Choroid plexus epithelial cell (primary cell): ENCODE measurements around the gene JAG2.

Experiments used
- DNase-seq: peaks from one replicate; pipeline ENCODE4 v3.0.0-alpha.2; 2010; ENCODE audit warnings: low read depth
- H3K4me3 ChIP-seq: 2 replicates; pipeline ENCODE4 v1.5.1; 2011; ENCODE audit warnings: low read depth, mild to moderate bottlenecking, control low read depth, low read length, moderate library complexity
- CTCF ChIP-seq: conservative IDR thresholded peaks from 2 replicates; pipeline ENCODE4 v1.5.1; 2011; ENCODE audit warnings: low read depth, mild to moderate bottlenecking, control low read depth, inconsistent platforms, low read length, moderate library complexity

The JAG2 gene

GRCh38 chr14:105154476-105154871 lies 14.1 kb downstream of the JAG2 start:
- no peak overlapping the region for H3K4me3 ChIP-seq
- TF ChIP-seq CTCF = no peak
- no peak for DNase-seq

- H3K4me3 ChIP-seq = no peak overlapping the region
- DNase-seq = no peak
- no peak for TF ChIP-seq CTCF
Observed at GRCh38 chr14:105153739-105154475, 14.7 kb downstream of the JAG2 start.

- TF ChIP-seq CTCF = no peak
- no peak for DNase-seq
- no peak overlapping the region for H3K4me3 ChIP-seq
Observed at GRCh38 chr14:105153331-105153731, 15.2 kb downstream of the JAG2 start.

GRCh38 chr14:105152794-105153241 lies 15.8 kb downstream of the JAG2 start:
- no peak overlapping the region for H3K4me3 ChIP-seq
- no peak for TF ChIP-seq CTCF
- DNase-seq = no peak

- no peak for DNase-seq
- TF ChIP-seq CTCF = no peak
- H3K4me3 ChIP-seq = no peak overlapping the region
Observed at GRCh38 chr14:105151838-105152793, 16.5 kb downstream of the JAG2 start.

- TF ChIP-seq CTCF = no peak
- H3K4me3 ChIP-seq = no peak overlapping the region
- no peak for DNase-seq
Observed at GRCh38 chr14:105151084-105151837, 17.3 kb downstream of the JAG2 start.
